Stimulated activated CD4-positive, alpha-beta T cell treated with anti-CD3 and anti-CD28 coated beads, Interleukin-4, amount 100 ng/mL, for 4 hours (primary cell): Measurements from ENCODE around the gene ZNF217.
"Not testable (repeated sequence)": the region's sequence is repeated elsewhere in the genome, so short reads cannot be mapped to it uniquely, and the experiment has no call there.

Experiments
- DNase-seq, 2 experiments: peaks; one replicate each; pipeline ENCODE4 v3.0.0-alpha.2; 2020

Gene ZNF217

DNA sequence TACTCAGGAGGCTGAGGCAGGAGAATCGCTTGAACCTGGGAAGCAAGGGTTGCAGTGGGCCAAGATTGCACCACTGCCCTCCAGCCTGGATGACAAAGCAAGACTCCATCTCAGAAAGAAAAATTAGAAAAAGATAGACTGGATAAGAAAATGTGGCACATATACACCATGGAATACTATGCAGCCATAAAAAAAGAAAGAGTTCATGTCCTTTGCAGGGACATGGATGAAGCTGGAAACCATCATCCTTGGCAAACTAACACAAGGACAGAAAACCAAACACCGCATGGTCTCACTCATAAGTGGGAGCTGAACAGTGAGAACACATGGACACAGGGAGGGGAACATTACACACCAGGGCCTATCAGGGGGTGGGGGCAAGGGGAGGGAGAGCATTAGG lies 70.0 kb downstream of the ZNF217 start:
- not testable (repeated sequence) for DNase-seq

DNA sequence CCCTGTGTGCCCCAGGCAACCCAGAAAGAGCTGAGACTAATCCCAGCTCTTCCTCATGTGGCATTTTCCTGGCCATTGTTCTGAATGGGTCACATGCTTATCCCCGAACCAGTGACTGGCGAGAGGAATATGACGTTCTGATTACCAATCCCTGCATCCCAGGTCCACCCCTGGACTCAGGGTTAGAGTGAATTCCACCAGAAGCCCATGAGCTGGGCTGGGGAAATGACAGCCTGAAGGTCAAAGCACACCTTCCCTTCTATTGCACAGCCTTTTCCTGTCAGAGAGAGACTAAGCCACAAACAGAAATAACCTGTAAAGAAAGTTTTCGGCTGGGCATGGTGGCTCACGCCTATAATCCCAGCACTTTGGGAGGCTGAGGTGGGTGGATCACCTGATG lies 70.9 kb downstream of the ZNF217 start:
- DNase-seq: no peak

DNA sequence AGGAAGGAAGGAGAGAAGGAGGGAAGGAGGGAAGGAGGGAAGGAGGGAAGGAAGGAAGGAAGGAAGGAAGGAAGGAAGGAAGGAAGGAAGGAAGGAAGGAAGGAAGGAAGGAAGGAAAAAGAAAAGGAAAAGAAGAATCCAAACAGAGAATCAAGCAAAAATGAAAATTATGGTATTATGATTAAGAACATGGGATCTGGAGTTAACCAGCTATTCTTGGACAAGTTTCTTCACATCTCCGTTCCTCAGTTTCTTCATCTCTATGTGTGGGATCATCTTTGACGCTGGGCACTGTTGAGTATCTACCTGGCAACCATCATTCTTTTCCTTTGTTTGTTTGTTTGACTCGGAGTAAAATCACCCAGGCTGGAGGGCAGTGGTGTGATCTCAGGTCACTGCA lies 71.6 kb downstream of the ZNF217 start:
- no peak for DNase-seq

DNA sequence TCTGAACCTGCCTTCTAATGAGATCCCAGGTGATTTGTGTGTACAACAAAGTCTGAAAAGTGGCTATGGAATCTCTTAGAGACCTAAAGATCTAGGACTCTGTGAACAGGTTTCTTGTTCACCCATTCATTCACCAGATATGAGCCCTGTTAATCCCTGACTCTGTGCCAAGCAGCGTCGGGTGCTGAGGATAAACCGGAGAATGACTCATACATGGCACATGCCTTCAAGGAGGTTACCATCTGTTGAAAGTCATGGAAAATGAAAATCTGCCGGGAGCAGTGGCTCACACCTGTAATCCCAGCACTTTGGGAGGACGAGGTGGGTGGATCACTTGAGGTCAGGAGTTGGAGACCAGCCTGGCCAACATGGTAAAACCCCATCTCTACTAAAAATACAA lies 72.2 kb downstream of the ZNF217 start:
- not testable (repeated sequence) for DNase-seq

DNA sequence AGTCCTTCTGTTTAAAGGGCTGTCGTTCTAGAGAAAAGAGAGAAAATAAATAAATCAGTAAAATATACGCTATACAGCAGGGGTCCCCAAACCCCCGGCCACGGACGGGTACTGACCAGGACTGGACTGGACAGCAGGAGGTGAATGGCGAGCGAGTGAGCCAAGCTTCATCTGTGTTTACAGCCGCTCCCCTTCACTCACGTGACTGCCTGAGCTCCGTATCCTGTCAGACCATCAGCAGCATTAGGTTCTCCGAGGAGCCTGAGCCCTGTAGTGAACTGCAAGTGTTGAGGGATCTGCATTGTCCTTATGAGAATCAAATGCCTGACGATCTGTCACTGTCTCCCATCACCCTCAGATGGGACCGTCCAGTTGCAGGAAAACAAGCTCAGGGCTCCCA lies 76.5 kb downstream of the ZNF217 start:
- no peak for DNase-seq
